Calu3 (cell line): ENCODE results near the gene NSMCE1. TPM values are rescaled to one million over a fixed set of nuclear protein-coding genes. Genes with fewer than 3 reads are reported as not detected.
"Not testable (repeated sequence)": the region's sequence is repeated elsewhere in the genome, so short reads cannot be mapped to it uniquely, and the experiment has no call there.

Source experiments
- BruUV-seq: library from RNA; stranded (reverse); fragments of 400-500 nt; replicated peaks from 2 replicates; lab custom pipeline; 2021; lab: Mats Ljungman, UMichigan
- CTCF ChIA-PET: fragments of 300-600 bp; sonication (Branson Sonifier 250); formaldehyde crosslinking; loops from one replicate; lab custom pipeline; 2022; ENCODE audit warnings: antibody characterized with exemption; lab: Charles Lee
- DNase-seq: peaks from one replicate; pipeline ENCODE4 v3.0.0; 2022
- H3K27ac Mint-ChIP-seq: one replicate; pipeline ENCODE4 v1.8.0; 2022; ENCODE audit warnings: mixed read lengths; ENCODE audit not compliant: unreplicated experiment
- H3K27me3 Mint-ChIP-seq: one replicate; pipeline ENCODE4 v1.8.0; 2022; ENCODE audit warnings: mixed read lengths; ENCODE audit not compliant: unreplicated experiment
- H3K36me3 Mint-ChIP-seq: one replicate; pipeline ENCODE4 v1.8.0; 2022; ENCODE audit warnings: mild to moderate bottlenecking, moderate library complexity, mixed read lengths; ENCODE audit not compliant: insufficient read depth, unreplicated experiment
- H3K4me1 Mint-ChIP-seq: one replicate; pipeline ENCODE4 v1.8.0; 2022; ENCODE audit warnings: mild to moderate bottlenecking, low read depth, mixed read lengths; ENCODE audit not compliant: unreplicated experiment
- H3K4me3 Mint-ChIP-seq: one replicate; pipeline ENCODE4 v1.8.0; 2022; ENCODE audit warnings: mild to moderate bottlenecking, low read depth, moderate library complexity, mixed read lengths; ENCODE audit not compliant: unreplicated experiment
- H3K9me3 Mint-ChIP-seq: one replicate; pipeline ENCODE4 v1.8.0; 2022; ENCODE audit warnings: low read depth, mixed read lengths; ENCODE audit not compliant: unreplicated experiment
- CTCF ChIP-seq: fragments of 200-600 bp; IDR thresholded peaks from one replicate; pipeline ENCODE4 v1.8.0; 2022; ENCODE audit warnings: antibody characterized with exemption; ENCODE audit not compliant: unreplicated experiment
- intact Hi-C: fragments of 100-400 bp; cut with micrococcal nuclease; formaldehyde crosslinking; loops from one replicate; pipeline ENCODE4 v1.10.0; 2022; ENCODE audit not compliant: unreplicated experiment
- total RNA-seq: library from RNA; stranded (reverse); gene quantifications from 2 replicates; pipeline ENCODE4 v1.2.3, GENCODE V29; 2022

NSMCE1 gene
- total RNA-seq, 1 experiment from 2014 or later = 83.2 TPM

DNA sequence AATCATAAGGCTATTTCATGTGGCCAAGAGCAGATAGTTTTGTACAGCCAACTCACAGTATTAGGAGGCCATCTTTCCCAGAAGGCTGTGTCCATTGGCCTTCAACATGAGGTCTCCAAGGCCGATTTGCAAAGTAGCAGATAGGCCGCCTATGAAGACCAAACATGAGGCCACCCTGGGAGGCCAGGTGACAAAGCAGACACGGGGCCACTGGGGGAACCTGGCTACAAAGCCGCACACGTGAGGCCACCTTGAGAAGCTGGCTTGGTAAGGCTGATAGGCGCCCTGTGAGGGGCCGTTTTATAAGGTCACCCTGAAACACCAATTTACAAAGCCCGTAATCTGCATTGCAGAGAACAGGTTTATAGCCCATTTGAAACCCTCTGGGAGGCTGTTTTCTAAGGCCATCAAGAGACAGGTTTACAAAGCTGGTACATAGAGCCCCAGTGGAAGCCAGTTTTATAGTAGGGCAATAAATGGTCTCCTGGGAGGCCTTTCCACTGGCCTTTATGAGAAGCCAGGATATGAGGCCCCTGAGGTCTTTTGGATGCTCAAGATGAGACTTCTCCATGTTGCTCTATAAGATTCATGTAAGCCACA is 60.4 kb downstream of the NSMCE1 start:
- Mint-ChIP-seq H3K27ac (no peak overlapping the region), H3K36me3 (peaks cover 27% of the 10 kb centered on the region), H3K4me3 (no peak overlapping the region), H3K4me1 (peaks cover 14% of the 10 kb centered on the region), H3K27me3 (no peaks in the 10 kb centered on the region), H3K9me3 (no peaks in the 10 kb centered on the region)
- DNase-seq = no peak
- intact Hi-C loops = no loop called here
- no TSS peak for BruUV-seq
- CTCF ChIA-PET = interaction anchor here (0.5 to 0.7 kb wide), 2 partner anchors 60 to 62 kb away, joined by 3 read pairs; partner anchors contain the start of gene NSMCE1
- TF ChIP-seq CTCF = no peak

DNA sequence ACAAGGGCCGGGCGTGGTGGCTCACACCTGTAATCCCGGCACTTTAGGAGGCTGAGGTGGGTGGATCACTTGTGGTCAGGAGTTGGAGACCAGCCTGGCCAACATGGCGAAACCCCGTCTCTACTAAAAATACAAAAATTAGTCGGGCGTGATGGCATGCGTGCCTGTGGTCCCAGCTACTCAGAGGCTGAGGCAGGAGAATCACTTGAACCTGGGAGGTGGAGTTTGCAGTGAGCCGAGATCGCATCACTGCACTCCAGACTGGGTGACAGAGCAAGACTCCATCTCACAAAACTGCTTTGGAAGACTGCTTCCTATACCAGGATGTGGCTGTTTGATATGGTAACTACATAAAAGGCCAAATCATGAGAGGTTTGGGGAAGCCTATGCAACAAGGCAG is 61.5 kb downstream of the NSMCE1 start:
- H3K36me3 Mint-ChIP-seq = peaks cover 21% of the 10 kb centered on the region
- intact Hi-C loops, DNase-seq, H3K27me3 Mint-ChIP-seq, H3K9me3 Mint-ChIP-seq, H3K4me1 Mint-ChIP-seq, H3K4me3 Mint-ChIP-seq, BruUV-seq, H3K27ac Mint-ChIP-seq: not testable (repeated sequence)
- CTCF ChIA-PET = interaction anchor here (0.6 kb wide), 1 partner anchor 89 kb away, joined by 3 read pairs; no protein-coding TSS in a partner anchor

- intact Hi-C loops = no loop called here
- no TSS peak for BruUV-seq
- CTCF ChIA-PET = no interaction called here
Measured at GRCh38 chr16:27205423-27206065, 63.0 kb downstream of the NSMCE1 start.

DNA sequence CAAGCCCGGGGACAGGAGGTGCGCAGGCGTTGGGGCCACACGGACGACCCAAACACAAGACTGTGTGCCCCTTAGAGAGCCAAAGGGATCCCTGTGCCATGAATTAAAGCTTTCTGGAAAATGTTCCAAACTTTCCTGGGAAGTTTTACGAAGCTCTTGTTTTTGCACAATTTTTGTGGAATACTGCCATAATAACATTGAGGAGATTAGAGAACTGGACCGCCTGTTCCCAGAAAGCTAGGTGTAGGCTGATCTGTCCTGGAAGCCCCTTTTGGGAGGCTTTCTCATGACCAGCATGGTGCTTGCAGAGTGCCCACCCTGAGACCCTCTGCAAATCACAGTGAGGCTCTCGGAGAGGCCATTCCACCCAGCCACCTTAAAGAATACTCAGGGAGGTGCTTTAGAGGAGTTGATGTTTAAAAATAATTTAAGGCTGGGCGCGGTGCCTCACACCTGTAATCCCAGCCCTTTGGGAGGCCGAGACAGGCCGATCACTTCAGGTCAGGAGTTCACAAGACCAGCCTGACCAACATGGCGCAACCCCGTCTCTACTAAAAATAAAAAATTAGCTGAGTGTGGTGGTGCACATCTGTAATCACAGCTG is 64.2 kb downstream of the NSMCE1 start:
- no TSS peak for BruUV-seq
- no peak for TF ChIP-seq CTCF
- H3K9me3 Mint-ChIP-seq = no peaks in the 10 kb centered on the region
- no peaks in the 10 kb centered on the region for H3K27me3 Mint-ChIP-seq
- H3K36me3 Mint-ChIP-seq = peaks cover 15% of the 10 kb centered on the region
- peaks cover 8% of the 10 kb centered on the region for H3K4me1 Mint-ChIP-seq
- peak overlapping the region; percentile 83 for H3K27ac Mint-ChIP-seq
- intact Hi-C loops = loop anchor here (1.0 kb wide), 1 partner anchor 8 kb away; no protein-coding TSS in a partner anchor
- DNase-seq = no peak
- CTCF ChIA-PET = interaction anchor here (1.0 to 1.9 kb wide), 7 partner anchors 25 to 345 kb away, joined by 3 to 10 read pairs (median 3); partner anchors contain the start of genes GTF3C1 and KATNIP
- peak overlapping the region; percentile 77 for H3K4me3 Mint-ChIP-seq

More at GRCh38 chr16:27205423-27206065, 63.0 kb downstream of the NSMCE1 start:
- peaks cover 15% of the 10 kb centered on the region for H3K36me3 Mint-ChIP-seq
- no peak for TF ChIP-seq CTCF
- no peaks in the 10 kb centered on the region for H3K27me3 Mint-ChIP-seq
- H3K4me3 Mint-ChIP-seq = no peak overlapping the region
- H3K27ac Mint-ChIP-seq = no peak overlapping the region
- peaks cover 8% of the 10 kb centered on the region for H3K4me1 Mint-ChIP-seq
- no peaks in the 10 kb centered on the region for H3K9me3 Mint-ChIP-seq
- no peak for DNase-seq
